Lung (tissue), 12 donors: Measurements from ENCODE around the gene TNFSF13B. TPM values are rescaled to one million over a fixed set of nuclear protein-coding genes. Genes with fewer than 3 reads are reported as not detected.
"Not testable (repeated sequence)": the region's sequence is repeated elsewhere in the genome, so short reads cannot be mapped to it uniquely, and the experiment has no call there.

Source experiments
- ATAC-seq: fragments of 200-7000 bp; cut with Tn5 transposase; one replicate; pipeline ENCODE4 v1.9.1; 2020; ENCODE audit warnings: moderate number of reproducible peaks; ENCODE audit not compliant: insufficient read depth, low FRiP score
- DNase-seq, 3 donors: peaks; one replicate each; pipeline ENCODE4 v3.0.0-alpha.2; 2013 to 2017
- H3K27ac ChIP-seq, 2 donors: one replicate each; pipeline ENCODE4 v1.5.1; 2013; ENCODE audit warnings: mild to moderate bottlenecking in 2 of 2, moderate library complexity in 2 of 2, control low read depth in 1 of 2, inconsistent platforms in 1 of 2, low read depth in 1 of 2, low read length in 1 of 2
- H3K27me3 ChIP-seq, 3 donors: one replicate each; pipeline ENCODE4 v1.5.1; 2013; ENCODE audit warnings: low read length in 2 of 3; ENCODE audit not compliant: control insufficient read depth in 3 of 3, insufficient read depth in 3 of 3
- H3K36me3 ChIP-seq, 4 donors: one replicate each; pipeline ENCODE4 v1.5.1; 2013; ENCODE audit warnings: low read length in 4 of 4, mild to moderate bottlenecking in 1 of 4, moderate library complexity in 1 of 4; ENCODE audit not compliant: control insufficient read depth in 4 of 4, insufficient read depth in 4 of 4
- H3K4me1 ChIP-seq, 5 donors: one replicate each; pipeline ENCODE4 v1.5.1; 2013; ENCODE audit warnings: low read length in 5 of 5, mild to moderate bottlenecking in 2 of 5, moderate library complexity in 1 of 5; ENCODE audit not compliant: control insufficient read depth in 5 of 5, insufficient read depth in 5 of 5
- H3K4me3 ChIP-seq: one replicate; pipeline ENCODE4 v1.5.1; 2013; ENCODE audit warnings: mild to moderate bottlenecking, control low read depth, moderate library complexity
- H3K9ac ChIP-seq, 2 donors: one replicate each; pipeline ENCODE4 v1.5.1; 2013; ENCODE audit warnings: low read length in 2 of 2, control low read depth in 1 of 2; ENCODE audit not compliant: insufficient read depth in 1 of 2
- H3K9me3 ChIP-seq, 4 donors: one replicate each; pipeline ENCODE4 v1.5.1; 2013; ENCODE audit warnings: low read length in 3 of 4, mild to moderate bottlenecking in 1 of 4, moderate library complexity in 1 of 4; ENCODE audit not compliant: control insufficient read depth in 4 of 4, insufficient read depth in 3 of 4
- WGBS, 2 donors: extraction: QIAGEN DNeasy Blood & Tissue Kit; methylation state at CpG; one replicate each; pipeline ENCODE4 v1.1.7; 2013; 5-methylcytosine and 5-hydroxymethylcytosine counted together
- polyA plus RNA-seq, 2 donors: library from polyadenylated mRNA; stranded (reverse); fragments of 200-250 nt; gene quantifications; one replicate each; pipeline ENCODE4 v1.2.1, GENCODE V29; 2013
- total RNA-seq, 2 donors: library from RNA; depleted of rRNA in 1 of 2; stranded (reverse); fragments of >200 nt in 1 of 2; gene quantifications; one replicate each; pipeline ENCODE4 v1.2.1, GENCODE V29; 2014 to 2021
- TF ChIP-seq, protein P1 (sequence below): IDR thresholded peaks from 2 replicates; pipeline ENCODE4 v1.5.1; 2012; ENCODE audit warnings: mild to moderate bottlenecking; ENCODE audit errors: control extremely low read depth, extremely low read depth
- donor health status: control.
- donor health status: control.
- donor health status: Bipolar disorder and iron deficiency.
- donor health status: healthy.
- donor health status: DM: yes; HTN: yes; CAD: no.

Gene TNFSF13B
- total and polyA plus RNA-seq, 4 donors: 6.0 to 32.9 (median 24.9) TPM

DNA sequence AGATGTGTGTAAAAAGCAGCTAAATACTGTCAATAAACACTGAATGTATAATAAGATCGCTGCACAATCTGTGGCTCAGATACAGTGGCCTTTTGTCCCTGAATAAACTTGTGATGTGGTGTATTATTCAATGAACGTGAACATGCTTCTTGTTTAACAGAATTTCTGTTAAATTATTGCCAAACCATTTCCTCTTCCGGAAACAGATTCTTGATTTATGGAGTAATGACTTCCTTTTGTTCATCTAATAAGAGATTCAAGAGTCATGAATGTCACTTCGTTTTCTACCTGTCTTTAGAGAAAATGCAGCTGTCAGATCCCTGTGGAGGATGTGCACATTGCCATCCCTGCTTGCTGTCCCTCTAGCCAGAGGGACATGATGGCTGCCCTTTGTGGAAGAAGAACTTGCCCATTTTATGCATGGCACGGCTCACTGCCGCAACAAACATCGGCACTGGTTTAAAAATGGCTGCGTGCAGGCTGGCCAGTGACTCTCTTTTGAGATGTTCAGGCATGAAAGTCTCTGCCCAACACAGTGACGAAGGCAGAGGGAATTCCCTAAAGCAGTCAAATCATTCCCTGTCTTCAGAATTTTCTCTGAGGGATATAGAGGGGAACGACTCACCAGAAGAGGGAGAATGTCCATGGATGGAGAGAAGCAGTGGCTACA lies 3.1 kb upstream of the TNFSF13B start:
- Histone ChIP-seq H3K9ac (no peak overlapping the region), H3K4me3 (no peak overlapping the region), H3K36me3 (no peaks in the 10 kb centered on the region), H3K9me3 (no peaks in the 10 kb centered on the region), H3K27me3 (no peaks in the 10 kb centered on the region), H3K27ac (peak overlapping the region in 1 of 2 donors; percentile 87), H3K4me1 (peaks cover 0 to 34% (median 14%) of the 10 kb centered on the region in 5 donors)
- DNase-seq: peak in 2 of 3 donors; percentile 35 to 47
- no peak for ATAC-seq
- TF ChIP-seq, protein P1, sequence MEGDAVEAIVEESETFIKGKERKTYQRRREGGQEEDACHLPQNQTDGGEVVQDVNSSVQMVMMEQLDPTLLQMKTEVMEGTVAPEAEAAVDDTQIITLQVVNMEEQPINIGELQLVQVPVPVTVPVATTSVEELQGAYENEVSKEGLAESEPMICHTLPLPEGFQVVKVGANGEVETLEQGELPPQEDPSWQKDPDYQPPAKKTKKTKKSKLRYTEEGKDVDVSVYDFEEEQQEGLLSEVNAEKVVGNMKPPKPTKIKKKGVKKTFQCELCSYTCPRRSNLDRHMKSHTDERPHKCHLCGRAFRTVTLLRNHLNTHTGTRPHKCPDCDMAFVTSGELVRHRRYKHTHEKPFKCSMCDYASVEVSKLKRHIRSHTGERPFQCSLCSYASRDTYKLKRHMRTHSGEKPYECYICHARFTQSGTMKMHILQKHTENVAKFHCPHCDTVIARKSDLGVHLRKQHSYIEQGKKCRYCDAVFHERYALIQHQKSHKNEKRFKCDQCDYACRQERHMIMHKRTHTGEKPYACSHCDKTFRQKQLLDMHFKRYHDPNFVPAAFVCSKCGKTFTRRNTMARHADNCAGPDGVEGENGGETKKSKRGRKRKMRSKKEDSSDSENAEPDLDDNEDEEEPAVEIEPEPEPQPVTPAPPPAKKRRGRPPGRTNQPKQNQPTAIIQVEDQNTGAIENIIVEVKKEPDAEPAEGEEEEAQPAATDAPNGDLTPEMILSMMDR: no peak
- WGBS, 2 donors: 30 to 54% methylated on average over 10 of the region's 10 CpGs

DNA sequence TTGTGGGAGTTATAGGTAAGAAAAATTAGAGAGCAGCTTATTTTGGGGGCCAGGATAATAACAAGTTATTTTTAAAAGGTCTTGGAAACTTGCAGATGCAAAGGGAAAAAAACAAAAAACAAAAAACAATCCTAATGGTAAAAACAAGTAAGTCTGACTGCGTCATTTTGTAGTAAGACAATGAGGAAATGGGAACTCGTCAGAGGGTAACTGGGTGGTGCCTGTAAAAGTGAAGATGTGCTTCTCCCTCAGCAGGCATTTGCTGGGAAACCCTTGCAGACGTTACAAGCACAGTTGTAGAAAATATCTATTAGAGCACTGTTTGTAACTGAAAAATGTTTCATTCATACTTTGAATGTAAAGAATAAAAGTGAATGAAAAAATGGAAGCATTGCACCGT lies 2.2 kb upstream of the TNFSF13B start:
- H3K9me3 ChIP-seq: no peaks in the 10 kb centered on the region
- H3K9ac ChIP-seq: no peak overlapping the region
- no peak overlapping the region for H3K27ac ChIP-seq
- TF ChIP-seq, protein P1: no peak
- no peak overlapping the region for H3K4me3 ChIP-seq
- 55 to 78% methylated on average over 4 of the region's 4 CpGs for WGBS, 2 donors
- no peaks in the 10 kb centered on the region for H3K36me3 ChIP-seq
- no peak for DNase-seq
- ATAC-seq: no peak
- H3K27me3 ChIP-seq: no peaks in the 10 kb centered on the region
- peaks cover 0 to 34% (median 14%) of the 10 kb centered on the region in 5 donors for H3K4me1 ChIP-seq

DNA sequence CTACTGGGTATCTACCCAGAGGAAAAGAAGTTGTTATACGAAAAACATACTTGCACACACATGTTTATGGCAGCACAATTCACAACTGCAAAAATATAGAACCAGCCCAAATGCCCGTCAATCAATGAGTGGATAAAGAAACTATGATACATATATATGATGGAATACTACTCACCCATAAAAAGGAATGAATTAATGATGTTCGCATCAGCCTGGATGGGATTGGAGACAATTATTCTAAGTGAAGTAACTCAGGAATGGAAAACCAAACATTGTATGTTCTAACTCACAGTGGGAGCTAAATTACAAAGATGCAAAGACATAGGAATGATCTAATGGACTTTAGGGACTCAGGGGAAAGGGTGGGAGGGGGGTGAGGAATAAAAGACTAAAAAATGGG lies 1.7 kb upstream of the TNFSF13B start:
- not testable (repeated sequence) for H3K9me3 ChIP-seq, ATAC-seq, H3K36me3 ChIP-seq, H3K27ac ChIP-seq, H3K27me3 ChIP-seq, H3K9ac ChIP-seq, H3K4me3 ChIP-seq, DNase-seq
- H3K4me1 ChIP-seq: peaks cover 0 to 34% (median 14%) of the 10 kb centered on the region in 5 donors
- 95 to 96% methylated on average over 3 of the region's 3 CpGs for WGBS, 2 donors

DNA sequence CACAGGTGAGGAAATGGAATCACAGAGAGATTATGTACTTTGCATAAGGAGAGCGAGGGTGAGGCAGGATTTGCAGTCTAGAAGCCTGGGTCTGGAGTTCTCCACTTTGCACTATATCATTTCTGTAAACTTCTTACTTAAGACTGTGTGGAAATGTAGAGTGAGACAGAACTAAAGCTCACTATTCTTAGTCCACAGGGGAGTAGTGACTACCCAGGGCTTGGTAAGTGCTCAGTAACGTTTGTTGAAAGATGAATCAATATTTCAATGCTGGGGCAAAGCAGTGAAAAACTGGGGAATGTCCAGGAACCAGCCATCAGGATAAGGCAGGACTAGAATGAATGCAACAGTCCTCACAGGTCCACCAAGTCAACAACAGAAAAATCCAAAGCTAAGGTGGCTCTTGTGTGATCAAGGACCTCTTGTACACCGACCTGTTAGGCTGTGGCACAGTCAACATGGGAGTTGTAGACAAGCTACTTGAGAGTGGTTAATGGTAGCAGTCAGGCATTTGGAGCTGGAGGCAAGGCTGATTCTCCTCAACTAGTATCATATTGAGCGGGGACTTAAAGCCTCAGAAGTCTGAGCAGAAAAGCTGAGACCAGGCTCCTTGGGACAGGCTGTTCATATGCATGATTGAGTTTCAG lies 929 bp upstream of the TNFSF13B start:
- TF ChIP-seq, protein P1: no peak
- peaks cover 0 to 34% (median 14%) of the 10 kb centered on the region in 5 donors for H3K4me1 ChIP-seq
- no peak overlapping the region for H3K9ac ChIP-seq
- ATAC-seq (peak; percentile 20), DNase-seq (peak in 2 of 3 donors; percentile 15 to 29)
- WGBS, 2 donors: 46 to 47% methylated on average over 4 of the region's 4 CpGs
- no peaks in the 10 kb centered on the region for H3K36me3 ChIP-seq
- no peaks in the 10 kb centered on the region for H3K9me3 ChIP-seq
- H3K4me3 ChIP-seq: no peak overlapping the region
- no peaks in the 10 kb centered on the region for H3K27me3 ChIP-seq
- peak overlapping the region in 1 of 2 donors; percentile 80 for H3K27ac ChIP-seq
